ENCODE results near the gene ZSWIM1. TPM values are rescaled to one million over a fixed set of nuclear protein-coding genes. Genes with fewer than 3 reads are reported as not detected.

The ZSWIM1 gene
- total and polyA plus RNA-seq, 2 of the 13 experiments (the other 11 are each of a cell fraction or from before 2014, with no cell fraction given): 9.5 to 11.7 TPM

DNA sequence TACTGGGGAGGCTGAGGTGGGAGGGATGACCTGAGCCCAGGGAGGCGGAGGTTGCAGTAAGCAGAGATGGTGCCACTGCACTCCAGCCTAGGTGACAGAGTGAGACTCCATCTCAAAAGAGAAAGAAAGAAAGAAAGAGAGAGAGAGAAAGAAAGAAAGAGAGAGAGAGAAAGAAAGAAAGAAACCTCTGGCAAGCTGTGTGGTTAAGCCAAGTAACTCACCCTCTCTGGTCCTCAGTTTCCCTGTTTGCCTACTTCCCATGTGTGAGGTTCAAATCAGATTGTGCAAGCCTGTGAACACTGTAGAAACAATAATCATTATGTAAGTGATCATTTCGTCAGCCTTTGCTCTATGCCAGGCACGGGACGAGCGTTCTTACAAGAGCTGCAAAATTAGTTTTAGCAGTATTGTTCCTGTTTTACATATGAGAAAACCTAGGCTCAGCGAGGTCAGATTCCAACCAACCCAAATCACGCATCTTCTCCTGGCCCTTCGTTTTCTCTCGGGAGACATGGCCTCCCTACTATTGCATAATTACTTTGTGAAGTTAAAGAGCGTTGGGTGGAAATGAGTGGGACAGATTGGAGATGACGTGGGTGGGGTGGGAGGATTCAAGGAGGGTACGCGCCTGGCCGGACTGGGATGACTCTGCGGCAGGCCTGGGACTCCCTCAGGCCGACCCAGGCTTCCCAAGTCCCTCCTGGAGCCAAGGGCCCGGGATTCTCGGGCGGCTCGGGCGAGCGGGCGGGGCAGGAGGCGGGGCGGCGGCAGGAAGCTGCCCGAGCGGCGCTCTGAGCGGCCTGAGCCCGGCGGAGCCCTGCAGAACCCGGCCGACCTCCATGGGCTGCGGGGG, 47.8 kb upstream of the ZSWIM1 start, which contains the start of gene SNX21 (continued):
- TF ChIP-seq, protein P1, sequence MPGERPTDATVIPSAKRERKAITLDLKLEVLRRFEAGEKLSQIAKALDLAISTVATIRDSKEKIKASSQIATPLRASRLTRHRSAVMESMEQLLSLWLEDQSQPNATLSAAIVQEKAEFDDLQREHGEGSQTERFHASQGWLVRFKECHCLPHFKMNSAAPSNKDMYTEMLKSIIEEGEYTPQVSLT (CRISPR knock-in tag; IDR thresholded peaks at IDR 0.05; ENCODE audit: borderline replicate concordance, low read depth): peak; percentile 41; the same call in 1 of the 2 replicates
- TF ChIP-seq EEA1 (CRISPR knock-in tag; IDR thresholded peaks at IDR 0.05; ENCODE audit: borderline replicate concordance) (no peak; the same call in 1 of the 2 replicates), GTF2F1 (IDR thresholded peaks at IDR 0.05; ENCODE audit: low read length) (no peak), ZBTB7B (CRISPR knock-in tag; IDR thresholded peaks at IDR 0.05) (0 out of 2 replicates have a peak, but pooled peaks have one; percentile 69), ZNF235 (CRISPR knock-in tag; IDR thresholded peaks at IDR 0.05; ENCODE audit: borderline replicate concordance) (no peak), ZNF788 (CRISPR knock-in tag; IDR thresholded peaks at IDR 0.05; ENCODE audit: borderline replicate concordance) (no peak; the same call in 1 of the 2 replicates), CHD2 (IDR thresholded peaks at IDR 0.05; ENCODE audit: low read depth, low read length) (peak; percentile 80), ZNF180 (CRISPR knock-in tag; IDR thresholded peaks at IDR 0.05; ENCODE audit: borderline replicate concordance, low read depth) (no peak), MYC (CRISPR knock-in tag; IDR thresholded peaks at IDR 0.05; ENCODE audit: borderline replicate concordance) (peak; percentile 29; the same call in 1 of the 2 replicates), KDM2A (CRISPR knock-in tag; IDR thresholded peaks at IDR 0.05; ENCODE audit: borderline replicate concordance, low read depth) (no peak), ZNF746 (CRISPR knock-in tag; IDR thresholded peaks at IDR 0.05) (peak; percentile 27; the same call in 1 of the 2 replicates), ZBTB3 (CRISPR knock-in tag; IDR thresholded peaks at IDR 0.05; ENCODE audit: borderline replicate concordance, low read depth) (peak; percentile 91), SCMH1 (CRISPR knock-in tag; IDR thresholded peaks at IDR 0.05; ENCODE audit: borderline replicate concordance) (no peak), ZNF782 (CRISPR knock-in tag; IDR thresholded peaks at IDR 0.05; ENCODE audit: borderline replicate concordance) (no peak), ZNF674 (CRISPR knock-in tag; IDR thresholded peaks at IDR 0.05; ENCODE audit: low read depth) (0 out of 2 replicates have a peak, but pooled peaks have one; percentile 20), KDM5B (CRISPR knock-in tag; IDR thresholded peaks at IDR 0.05; ENCODE audit: borderline replicate concordance) (no peak), ZNF749 (CRISPR knock-in tag; IDR thresholded peaks at IDR 0.05; ENCODE audit: borderline replicate concordance) (peak; percentile 53), ZNF44 (CRISPR knock-in tag; IDR thresholded peaks at IDR 0.05) (no peak), ZNF878 (CRISPR knock-in tag; IDR thresholded peaks at IDR 0.05) (no peak), MBNL3 (CRISPR knock-in tag; conservative IDR thresholded peaks at IDR 0.05) (no peak)
- TF ChIP-seq, protein P2, sequence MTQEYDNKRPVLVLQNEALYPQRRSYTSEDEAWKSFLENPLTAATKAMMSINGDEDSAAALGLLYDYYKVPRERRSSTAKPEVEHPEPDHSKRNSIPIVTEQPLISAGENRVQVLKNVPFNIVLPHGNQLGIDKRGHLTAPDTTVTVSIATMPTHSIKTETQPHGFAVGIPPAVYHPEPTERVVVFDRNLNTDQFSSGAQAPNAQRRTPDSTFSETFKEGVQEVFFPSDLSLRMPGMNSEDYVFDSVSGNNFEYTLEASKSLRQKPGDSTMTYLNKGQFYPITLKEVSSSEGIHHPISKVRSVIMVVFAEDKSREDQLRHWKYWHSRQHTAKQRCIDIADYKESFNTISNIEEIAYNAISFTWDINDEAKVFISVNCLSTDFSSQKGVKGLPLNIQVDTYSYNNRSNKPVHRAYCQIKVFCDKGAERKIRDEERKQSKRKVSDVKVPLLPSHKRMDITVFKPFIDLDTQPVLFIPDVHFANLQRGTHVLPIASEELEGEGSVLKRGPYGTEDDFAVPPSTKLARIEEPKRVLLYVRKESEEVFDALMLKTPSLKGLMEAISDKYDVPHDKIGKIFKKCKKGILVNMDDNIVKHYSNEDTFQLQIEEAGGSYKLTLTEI (CRISPR knock-in tag; conservative IDR thresholded peaks at IDR 0.05): no peak
- TF ChIP-seq, protein P3, sequence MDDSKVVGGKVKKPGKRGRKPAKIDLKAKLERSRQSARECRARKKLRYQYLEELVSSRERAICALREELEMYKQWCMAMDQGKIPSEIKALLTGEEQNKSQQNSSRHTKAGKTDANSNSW (CRISPR knock-in tag; IDR thresholded peaks at IDR 0.05; ENCODE audit: borderline replicate concordance): no peak
- TF ChIP-seq, protein P4, sequence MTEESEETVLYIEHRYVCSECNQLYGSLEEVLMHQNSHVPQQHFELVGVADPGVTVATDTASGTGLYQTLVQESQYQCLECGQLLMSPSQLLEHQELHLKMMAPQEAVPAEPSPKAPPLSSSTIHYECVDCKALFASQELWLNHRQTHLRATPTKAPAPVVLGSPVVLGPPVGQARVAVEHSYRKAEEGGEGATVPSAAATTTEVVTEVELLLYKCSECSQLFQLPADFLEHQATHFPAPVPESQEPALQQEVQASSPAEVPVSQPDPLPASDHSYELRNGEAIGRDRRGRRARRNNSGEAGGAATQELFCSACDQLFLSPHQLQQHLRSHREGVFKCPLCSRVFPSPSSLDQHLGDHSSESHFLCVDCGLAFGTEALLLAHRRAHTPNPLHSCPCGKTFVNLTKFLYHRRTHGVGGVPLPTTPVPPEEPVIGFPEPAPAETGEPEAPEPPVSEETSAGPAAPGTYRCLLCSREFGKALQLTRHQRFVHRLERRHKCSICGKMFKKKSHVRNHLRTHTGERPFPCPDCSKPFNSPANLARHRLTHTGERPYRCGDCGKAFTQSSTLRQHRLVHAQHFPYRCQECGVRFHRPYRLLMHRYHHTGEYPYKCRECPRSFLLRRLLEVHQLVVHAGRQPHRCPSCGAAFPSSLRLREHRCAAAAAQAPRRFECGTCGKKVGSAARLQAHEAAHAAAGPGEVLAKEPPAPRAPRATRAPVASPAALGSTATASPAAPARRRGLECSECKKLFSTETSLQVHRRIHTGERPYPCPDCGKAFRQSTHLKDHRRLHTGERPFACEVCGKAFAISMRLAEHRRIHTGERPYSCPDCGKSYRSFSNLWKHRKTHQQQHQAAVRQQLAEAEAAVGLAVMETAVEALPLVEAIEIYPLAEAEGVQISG (CRISPR knock-in tag; IDR thresholded peaks at IDR 0.05): peak; percentile 72; the same call in 1 of the 2 replicates
